ENCODE data around the gene MAN2B2.

DNA sequence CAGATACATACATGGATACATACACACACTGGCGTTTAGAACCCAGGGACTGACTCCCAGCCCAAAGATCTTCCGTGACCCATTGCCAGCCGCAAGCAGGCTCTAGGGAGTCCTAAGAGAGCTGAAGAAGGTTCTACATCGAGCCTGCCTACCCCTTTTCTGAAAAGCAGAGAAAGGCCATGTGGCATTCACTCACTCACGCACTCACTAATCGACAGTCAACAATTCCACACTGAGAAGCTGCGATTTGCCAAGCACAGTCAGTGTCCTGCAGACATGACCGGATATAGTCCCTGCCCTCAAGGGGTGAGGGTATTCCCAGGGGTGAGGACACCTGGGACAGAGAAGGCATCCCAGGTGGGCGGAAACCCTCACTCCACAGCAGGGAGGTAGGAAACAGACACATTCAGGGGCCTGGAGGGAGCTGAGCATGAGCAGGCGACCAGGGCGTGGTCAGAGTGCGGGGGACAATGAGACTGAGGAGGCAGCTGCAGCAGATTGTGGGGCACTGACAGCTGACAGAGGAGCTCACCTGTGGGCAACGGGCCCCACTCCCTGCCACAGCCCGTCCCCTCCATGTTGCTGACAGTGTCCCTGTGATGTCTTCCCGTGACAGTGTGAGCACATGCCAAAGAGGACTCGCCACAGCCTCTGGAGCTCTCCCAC lies 13.2 kb upstream of the MAN2B2 start:
- TF ChIP-seq FOXK2 (IDR thresholded peaks at IDR 0.05), result no peak
- no peak for TF ChIP-seq HDGF (IDR thresholded peaks at IDR 0.05; ENCODE audit: borderline replicate concordance)
- TF ChIP-seq ZNF384 (IDR thresholded peaks at IDR 0.05), result no peak
- TF ChIP-seq ARNT (IDR thresholded peaks at IDR 0.05), result no peak
